Transverse colon (tissue), 4 donors: ENCODE results near the gene TMEM87A. TPM values are rescaled to one million over a fixed set of nuclear protein-coding genes. Genes with fewer than 3 reads are reported as not detected.

Experiments used
- DNase-seq: peaks from one replicate; pipeline ENCODE4 v3.0.0-alpha.2; 2019
- H3K27ac ChIP-seq, 4 donors: fragments of 200-600 bp; sonication (generic); 2 replicates each; pipeline ENCODE4 v1.5.1; 2016 to 2018; ENCODE audit warnings: inconsistent platforms in 4 of 4
- H3K27me3 ChIP-seq: fragments of 200-600 bp; sonication (generic); 2 replicates; pipeline ENCODE4 v1.5.1; 2017; ENCODE audit warnings: inconsistent platforms
- H3K36me3 ChIP-seq, 4 donors: fragments of 200-600 bp; sonication (generic); 2 replicates each; pipeline ENCODE4 v1.5.1; 2017 to 2019; ENCODE audit warnings: inconsistent platforms in 4 of 4
- H3K4me1 ChIP-seq, 4 donors: fragments of 200-600 bp; sonication (generic); 2 replicates each; pipeline ENCODE4 v1.5.1; 2017 to 2020; ENCODE audit warnings: inconsistent platforms in 4 of 4
- H3K4me3 ChIP-seq, 4 donors: fragments of 200-600 bp; sonication (generic); 1 replicate in 1 of 4; 2 replicates in 3 of 4; pipeline versions ENCODE4 v1.5.1 to v1.6.1; 2017 to 2019; ENCODE audit warnings: inconsistent platforms in 4 of 4
- H3K9me3 ChIP-seq, 2 donors: fragments of 200-600 bp; sonication (generic); 2 replicates each; pipeline ENCODE4 v1.5.1; 2017 to 2019; ENCODE audit warnings: inconsistent platforms in 2 of 2
- EP300 ChIP-seq: sonication (generic); formaldehyde crosslinking; IDR thresholded peaks from one replicate; pipeline ENCODE4 v1.6.1; 2017; ENCODE audit warnings: antibody characterized with exemption, low read depth
- POLR2A ChIP-seq: fragments of 450-650 bp; IDR thresholded peaks from one replicate; pipeline ENCODE4 v1.6.1; 2016; ENCODE audit warnings: antibody characterized with exemption, mild to moderate bottlenecking, moderate library complexity
- POLR2AphosphoS5 ChIP-seq, 3 donors: sonication (generic); formaldehyde crosslinking; IDR thresholded peaks; one replicate each; pipeline ENCODE4 v1.6.1; 2016; ENCODE audit warnings: antibody characterized with exemption in 3 of 3
- WGBS, 2 donors: methylation state at CpG; one replicate each; pipeline ENCODE4 v1.1.5; 2018; ENCODE audit warnings: low coverage in 1 of 2; 5-methylcytosine and 5-hydroxymethylcytosine counted together
- in situ Hi-C, 4 donors: fragments of 200-750 bp; cut with MboI; loops; one replicate each; pipeline versions ENCODE4 v1.15.0 to v1.15.1; 2017; ENCODE audit warnings: low sequenced_read_pairs in 3 of 4, low pct_ligation_motif_present in 1 of 4, low pct_unique_long_range_greater_than_20kb in 1 of 4
- intact Hi-C: fragments of 100-400 bp; cut with DNase I; formaldehyde crosslinking; loops from one replicate; pipeline ENCODE4 v1.15.1; 2023; ENCODE audit warnings: low total_unique reads
- small RNA-seq, 4 donors: library from RNA; depleted of rRNA; stranded (forward); fragments of <200 nt; gene quantifications; one replicate each; pipeline ENCODE3, GENCODE V24; 2016
- total RNA-seq, 4 donors: library from RNA; depleted of rRNA; stranded (reverse); fragments of >200 nt; gene quantifications; one replicate each; pipeline ENCODE4 v1.1.0, GENCODE V29; 2016
- TF ChIP-seq, protein P1 (sequence below), 5 experiments: fragments of 200-600 bp in 3 of 5; fragments of 450-650 bp in 2 of 5; sonication (generic) in 3 of 5; IDR thresholded peaks; 1 replicate in 2 of 5; 2 replicates in 3 of 5; pipeline ENCODE4 v1.5.1; 2016 to 2017; ENCODE audit warnings: antibody characterized with exemption in 5 of 5, inconsistent platforms in 3 of 5, mild to moderate bottlenecking in 2 of 5, moderate library complexity in 1 of 5

The TMEM87A gene
- total RNA-seq, 4 donors from 2014 or later, result 93.1 to 110 (median 107) TPM

DNA sequence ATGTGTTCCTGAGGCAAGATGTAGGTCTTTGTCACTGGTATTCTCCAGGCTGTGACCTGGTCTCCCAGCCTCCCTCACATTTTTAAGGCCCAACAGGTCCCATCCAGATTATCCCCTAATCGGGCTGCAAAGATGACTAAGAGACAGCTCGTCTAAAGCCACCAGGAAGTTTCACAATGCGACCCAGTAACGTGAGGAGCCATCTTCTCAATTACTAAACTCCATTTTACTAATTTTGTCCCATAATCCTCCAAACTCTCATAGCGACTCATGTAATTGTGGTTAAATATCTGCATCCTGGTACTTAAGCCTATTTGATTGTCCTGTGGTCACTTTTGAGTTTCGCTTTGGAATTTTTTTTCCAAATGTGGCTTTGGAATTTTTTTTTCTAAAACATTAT lies 108.1 kb downstream of the TMEM87A start:
- no peaks in the 10 kb centered on the region for H3K27me3 ChIP-seq
- no peaks in the 10 kb centered on the region for H3K9me3 ChIP-seq
- H3K4me3 ChIP-seq, result no peak overlapping the region
- H3K36me3 ChIP-seq, result peaks cover 0 to 96% (median 40%) of the 10 kb centered on the region in 4 donors
- DNase-seq, result no peak
- H3K27ac ChIP-seq, result no peak overlapping the region
- H3K4me1 ChIP-seq, result no peaks in the 10 kb centered on the region
- 86 to 100% methylated on average over 2 to 6 of the region's 6 CpGs for WGBS, 2 donors
- in situ Hi-C loops, result no loop called here
- TF ChIP-seq POLR2AphosphoS5 (IDR thresholded peaks at IDR 0.05), result no peak
- no peak for TF ChIP-seq POLR2A
- TF ChIP-seq, protein P1, sequence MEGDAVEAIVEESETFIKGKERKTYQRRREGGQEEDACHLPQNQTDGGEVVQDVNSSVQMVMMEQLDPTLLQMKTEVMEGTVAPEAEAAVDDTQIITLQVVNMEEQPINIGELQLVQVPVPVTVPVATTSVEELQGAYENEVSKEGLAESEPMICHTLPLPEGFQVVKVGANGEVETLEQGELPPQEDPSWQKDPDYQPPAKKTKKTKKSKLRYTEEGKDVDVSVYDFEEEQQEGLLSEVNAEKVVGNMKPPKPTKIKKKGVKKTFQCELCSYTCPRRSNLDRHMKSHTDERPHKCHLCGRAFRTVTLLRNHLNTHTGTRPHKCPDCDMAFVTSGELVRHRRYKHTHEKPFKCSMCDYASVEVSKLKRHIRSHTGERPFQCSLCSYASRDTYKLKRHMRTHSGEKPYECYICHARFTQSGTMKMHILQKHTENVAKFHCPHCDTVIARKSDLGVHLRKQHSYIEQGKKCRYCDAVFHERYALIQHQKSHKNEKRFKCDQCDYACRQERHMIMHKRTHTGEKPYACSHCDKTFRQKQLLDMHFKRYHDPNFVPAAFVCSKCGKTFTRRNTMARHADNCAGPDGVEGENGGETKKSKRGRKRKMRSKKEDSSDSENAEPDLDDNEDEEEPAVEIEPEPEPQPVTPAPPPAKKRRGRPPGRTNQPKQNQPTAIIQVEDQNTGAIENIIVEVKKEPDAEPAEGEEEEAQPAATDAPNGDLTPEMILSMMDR (IDR thresholded peaks at IDR 0.05), result no peak
- no peak for TF ChIP-seq EP300
- intact Hi-C loops, result no loop called here

DNA sequence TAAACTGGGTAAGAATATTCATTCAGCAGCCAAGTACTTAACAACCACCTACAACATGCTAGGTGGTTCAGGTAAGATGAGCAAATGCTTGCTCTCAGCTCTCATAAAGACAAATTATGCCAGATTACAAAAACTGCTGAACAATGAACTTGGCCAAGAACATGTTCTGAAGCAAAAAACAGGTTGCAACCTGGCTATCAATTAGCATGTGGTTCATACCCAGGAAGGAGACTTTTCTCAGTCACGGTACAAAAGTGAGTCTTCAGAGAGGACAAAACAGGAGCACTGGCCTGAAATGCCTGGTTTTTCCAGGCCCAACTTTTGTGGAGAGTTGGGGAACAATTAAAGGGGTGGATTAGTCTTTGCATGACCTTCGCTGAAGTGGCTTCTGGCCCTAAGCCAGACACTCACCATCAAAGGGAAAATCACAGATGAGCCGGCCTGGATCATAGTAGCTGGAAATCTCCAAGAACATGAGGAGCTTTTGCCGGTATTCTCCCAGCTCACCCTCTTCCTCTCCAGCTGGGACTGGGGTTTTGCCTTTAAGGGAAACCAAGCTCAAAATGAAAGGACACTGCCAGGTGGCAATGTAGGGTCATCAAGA lies 109.2 kb downstream of the TMEM87A start:
- H3K27ac ChIP-seq, result no peak overlapping the region
- WGBS, 2 donors, result 88 to 100% methylated on average over 1 to 4 of the region's 4 CpGs

DNA sequence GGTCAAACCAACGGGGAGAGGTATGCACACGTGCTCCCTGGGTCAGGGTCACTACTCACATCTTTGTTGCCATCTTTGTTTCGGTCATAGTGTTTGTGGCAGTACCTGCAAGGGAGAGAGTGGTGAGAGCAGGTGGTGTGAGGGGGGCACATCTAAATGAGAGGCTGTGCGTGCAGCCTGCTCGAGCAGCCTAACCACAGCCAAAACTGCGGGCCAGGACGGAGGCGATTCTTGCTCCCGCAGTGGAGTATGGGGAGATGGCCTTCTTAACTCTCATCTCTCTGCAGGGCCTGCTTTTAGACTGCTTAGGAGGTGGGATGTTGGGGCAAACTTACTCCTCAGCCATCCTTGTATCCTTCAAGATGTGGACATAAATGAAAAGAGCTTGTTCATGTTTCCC lies 109.9 kb downstream of the TMEM87A start:
- TF ChIP-seq POLR2A (no peak), POLR2AphosphoS5 (IDR thresholded peaks at IDR 0.05) (no peak)
- WGBS, 2 donors, result 99% methylated on average over 9 of the region's 9 CpGs; no CpG with 5 or more reads in 1 of the 2 donors
- peaks cover 0 to 83% (median 35%) of the 10 kb centered on the region in 4 donors for H3K36me3 ChIP-seq
- H3K27me3 ChIP-seq, result no peaks in the 10 kb centered on the region
- no peak overlapping the region for H3K27ac ChIP-seq
- in situ Hi-C loops, result no loop called here
- intact Hi-C loops, result no loop called here
- no peaks in the 10 kb centered on the region for H3K4me1 ChIP-seq
- DNase-seq, result no peak
- H3K4me3 ChIP-seq, result no peak overlapping the region
- no peaks in the 10 kb centered on the region for H3K9me3 ChIP-seq

More for the DNA sequence above, 109.2 kb downstream of the TMEM87A start:
- intact Hi-C loops (no loop called here), in situ Hi-C loops (no loop called here)
- Histone ChIP-seq H3K36me3 (peaks cover 0 to 90% (median 38%) of the 10 kb centered on the region in 4 donors), H3K4me3 (no peak overlapping the region), H3K4me1 (no peaks in the 10 kb centered on the region), H3K27me3 (no peaks in the 10 kb centered on the region), H3K9me3 (no peaks in the 10 kb centered on the region)
- no peak for DNase-seq
- TF ChIP-seq POLR2A (no peak), POLR2AphosphoS5 (IDR thresholded peaks at IDR 0.05) (no peak)
- TF ChIP-seq, protein P1 (IDR thresholded peaks at IDR 0.05), result no peak

Small RNA genes lying within 50 kb of the gene (small RNA-seq; reads per million reads assigned to genes)
- gene MIR627, result 0.12 to 1.7 (median 0.84) reads per million in 4 donors

Other genes with a start within 250 kb of the TMEM87A start
- under 1 TPM in 1 of 4 donors, not detected in 3; 0.16 TPM for gene PLA2G4D, start 178.9 kb downstream of the TMEM87A start, total RNA-seq
- gene PLA2G4F, start 116.8 kb downstream of the TMEM87A start, total RNA-seq, result 100 to 1,000 TPM in 1 of 4 donors, 10 to 100 TPM in 3; 25.1 to 135 (median 78.0) TPM
- 100 to 1,000 TPM; 105 to 354 (median 153) TPM for gene VPS39, start 65.1 kb downstream of the TMEM87A start, total RNA-seq
- gene GANC, start 232 bp downstream of the TMEM87A start, total RNA-seq, result 100 to 1,000 TPM in 1 of 4 donors, 10 to 100 TPM in 3; 36.6 to 143 (median 54.8) TPM
- 10 to 100 TPM; 17.0 to 35.2 (median 19.3) TPM for gene CAPN3, start 86.1 kb upstream of the TMEM87A start, total RNA-seq
- gene ZNF106, start 217.7 kb upstream of the TMEM87A start, total RNA-seq, result 10 to 100 TPM; 44.2 to 60.6 (median 50.0) TPM
- 100 to 1,000 TPM in 1 of 4 donors, 10 to 100 TPM in 3; 19.9 to 102 (median 70.7) TPM for gene SNAP23, start 222.2 kb upstream of the TMEM87A start, total RNA-seq